ENCODE measurements around the gene ALDH8A1. TPM values are rescaled to one million over a fixed set of nuclear protein-coding genes. Genes with fewer than 3 reads are reported as not detected.

The ALDH8A1 gene
- total RNA-seq, 2 experiments from 2014 or later = not detected

- Histone ChIP-seq H3K27ac (ENCODE audit: low read depth, low read length, poor library complexity, severe bottlenecking) (no peak overlapping the region), H4K20me1 (ENCODE audit: insufficient read depth, low read length) (no peaks in the 10 kb centered on the region), H3K4me3 (ENCODE audit: low read depth, low read length, poor library complexity, severe bottlenecking) (no peak overlapping the region), H3K79me2 (ENCODE audit: insufficient read depth, low read depth, low read length) (no peaks in the 10 kb centered on the region), H3K4me2 (ENCODE audit: low read length) (no peak overlapping the region), H3K4me1 (ENCODE audit: insufficient read depth, low read length, poor library complexity, severe bottlenecking) (no peaks in the 10 kb centered on the region), H3K36me3 (ENCODE audit: insufficient read depth, low read length) (no peaks in the 10 kb centered on the region), H3K9me2 (ENCODE audit: insufficient read depth, low read length) (no peaks in the 10 kb centered on the region), H2AFZ (ENCODE audit: low read length) (no peak overlapping the region), H3K9me3 (ENCODE audit: low read length) (no peaks in the 10 kb centered on the region)
- ChIA-PET CTCF (ENCODE audit: unreplicated experiment) (no interaction called here), POLR2A (no interaction called here)
- no TSS peak for BruUV-seq (replicated peaks)
- TF ChIP-seq EZH2phosphoT487 (IDR thresholded peaks at IDR 0.05; ENCODE audit: borderline replicate concordance, low read depth, low read length) = no peak
- TF ChIP-seq, protein P1, sequence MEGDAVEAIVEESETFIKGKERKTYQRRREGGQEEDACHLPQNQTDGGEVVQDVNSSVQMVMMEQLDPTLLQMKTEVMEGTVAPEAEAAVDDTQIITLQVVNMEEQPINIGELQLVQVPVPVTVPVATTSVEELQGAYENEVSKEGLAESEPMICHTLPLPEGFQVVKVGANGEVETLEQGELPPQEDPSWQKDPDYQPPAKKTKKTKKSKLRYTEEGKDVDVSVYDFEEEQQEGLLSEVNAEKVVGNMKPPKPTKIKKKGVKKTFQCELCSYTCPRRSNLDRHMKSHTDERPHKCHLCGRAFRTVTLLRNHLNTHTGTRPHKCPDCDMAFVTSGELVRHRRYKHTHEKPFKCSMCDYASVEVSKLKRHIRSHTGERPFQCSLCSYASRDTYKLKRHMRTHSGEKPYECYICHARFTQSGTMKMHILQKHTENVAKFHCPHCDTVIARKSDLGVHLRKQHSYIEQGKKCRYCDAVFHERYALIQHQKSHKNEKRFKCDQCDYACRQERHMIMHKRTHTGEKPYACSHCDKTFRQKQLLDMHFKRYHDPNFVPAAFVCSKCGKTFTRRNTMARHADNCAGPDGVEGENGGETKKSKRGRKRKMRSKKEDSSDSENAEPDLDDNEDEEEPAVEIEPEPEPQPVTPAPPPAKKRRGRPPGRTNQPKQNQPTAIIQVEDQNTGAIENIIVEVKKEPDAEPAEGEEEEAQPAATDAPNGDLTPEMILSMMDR (conservative IDR thresholded peaks at IDR 0.05; ENCODE audit: low read length) = no peak
- no peak for DNase-seq (ENCODE audit: low spot score)
- intact Hi-C loops (cut with micrococcal nuclease; ENCODE audit: unreplicated experiment) = no loop called here
Measured at GRCh38 chr6:134932535-134933470, 17.1 kb downstream of the ALDH8A1 start.

GRCh38 chr6:134932098-134932497, 17.8 kb downstream of the ALDH8A1 start:
- no TSS peak for BruUV-seq (replicated peaks)
- intact Hi-C loops (cut with micrococcal nuclease; ENCODE audit: unreplicated experiment) = no loop called here

More at GRCh38 chr6:134932098-134932497, 17.8 kb downstream of the ALDH8A1 start:
- no peak overlapping the region for H3K4me3 ChIP-seq (ENCODE audit: low read depth, low read length, poor library complexity, severe bottlenecking)
- no peak overlapping the region for H3K4me2 ChIP-seq (ENCODE audit: low read length)
- no peak overlapping the region for H2AFZ ChIP-seq (ENCODE audit: low read length)
- POLR2A ChIA-PET = no interaction called here
- no peak for DNase-seq (ENCODE audit: low spot score)
- no peaks in the 10 kb centered on the region for H3K9me3 ChIP-seq (ENCODE audit: low read length)
- CTCF ChIA-PET (ENCODE audit: unreplicated experiment) = no interaction called here
- H3K79me2 ChIP-seq (ENCODE audit: insufficient read depth, low read depth, low read length) = no peaks in the 10 kb centered on the region
- H3K27ac ChIP-seq (ENCODE audit: low read depth, low read length, poor library complexity, severe bottlenecking) = no peak overlapping the region
- TF ChIP-seq, protein P1 (conservative IDR thresholded peaks at IDR 0.05; ENCODE audit: low read length) = no peak
- TF ChIP-seq EZH2phosphoT487 (IDR thresholded peaks at IDR 0.05; ENCODE audit: borderline replicate concordance, low read depth, low read length) = no peak
- no peaks in the 10 kb centered on the region for H3K4me1 ChIP-seq (ENCODE audit: insufficient read depth, low read length, poor library complexity, severe bottlenecking)
- no peaks in the 10 kb centered on the region for H3K36me3 ChIP-seq (ENCODE audit: insufficient read depth, low read length)
- H4K20me1 ChIP-seq (ENCODE audit: insufficient read depth, low read length) = no peaks in the 10 kb centered on the region
- no peaks in the 10 kb centered on the region for H3K9me2 ChIP-seq (ENCODE audit: insufficient read depth, low read length)

Data from OCI-LY7 (cell line).